SK-N-SH (cell line): ENCODE results near the gene YIF1B.

Source experiments
- EP300 ChIP-seq, 2 experiments: IDR thresholded peaks; 2 replicates each; pipeline versions ENCODE4 v1.4.0 to v1.6.1; 2012; ENCODE audit warnings: borderline replicate concordance in 1 of 2, low read depth in 1 of 2, low read length in 1 of 2
- EZH2phosphoT487 ChIP-seq: fragments of 200-600 bp; sonication (generic); IDR thresholded peaks from 2 replicates; pipeline ENCODE4 v1.6.1; 2017; ENCODE audit warnings: low read depth, mixed run types, mild to moderate bottlenecking, antibody characterized with exemption, moderate library complexity, borderline replicate concordance
- FOXM1 ChIP-seq: IDR thresholded peaks from 2 replicates; pipeline ENCODE4 v1.4.0; 2012; ENCODE audit warnings: low read depth, mild to moderate bottlenecking
- JUND ChIP-seq: IDR thresholded peaks from 2 replicates; pipeline ENCODE4 v1.4.0; 2012
- MXI1 ChIP-seq: IDR thresholded peaks from 2 replicates; pipeline ENCODE4 v1.6.1; 2012; ENCODE audit warnings: mild to moderate bottlenecking, low read depth, low read length, improper control_type of control experiment
- PBX3 ChIP-seq: IDR thresholded peaks from 2 replicates; pipeline ENCODE4; 2012
- POLR2AphosphoS5 ChIP-seq: IDR thresholded peaks from 2 replicates; pipeline ENCODE4 v1.6.1; 2012; ENCODE audit warnings: low read depth, low read length
- RAD21 ChIP-seq: IDR thresholded peaks from 2 replicates; pipeline ENCODE4 v1.6.1; 2012; ENCODE audit warnings: mild to moderate bottlenecking, low read length
- SIN3A ChIP-seq: IDR thresholded peaks from 2 replicates; pipeline ENCODE4 v1.6.1; 2012; ENCODE audit warnings: low read depth, mild to moderate bottlenecking, low read length, moderate library complexity, borderline replicate concordance
- TAF1 ChIP-seq: IDR thresholded peaks from 2 replicates; pipeline ENCODE4 v1.6.1; 2012; ENCODE audit warnings: low read depth, mild to moderate bottlenecking, low read length, moderate library complexity, borderline replicate concordance
- YY1 ChIP-seq: IDR thresholded peaks from 2 replicates; pipeline ENCODE4 v1.4.0; 2012; ENCODE audit warnings: low read depth, mild to moderate bottlenecking
- ZBTB33 ChIP-seq: IDR thresholded peaks from 2 replicates; pipeline ENCODE4 v1.4.0; 2012; ENCODE audit warnings: low read depth, borderline replicate concordance
- TF ChIP-seq, protein P1 (sequence below): fragments of 200-600 bp; sonication (generic); IDR thresholded peaks from 2 replicates; pipeline ENCODE4 v1.6.1; 2017; ENCODE audit warnings: antibody characterized with exemption, mild to moderate bottlenecking, moderate library complexity

GRCh38 chr19:38309615-38310278 lies 6.0 kb downstream of the YIF1B start:
- TF ChIP-seq YY1 (no peak), MXI1 (no peak), SIN3A (no peak), POLR2AphosphoS5 (no peak), EZH2phosphoT487 (no peak), FOXM1 (no peak), ZBTB33 (no peak), EP300 (IDR thresholded peaks at IDR 0.05; ENCODE audit: borderline replicate concordance in 1 of 2, low read depth in 1 of 2, low read length in 1 of 2) (no peak), TAF1 (no peak), RAD21 (no peak), JUND (no peak), PBX3 (no peak)
- TF ChIP-seq, protein P1, sequence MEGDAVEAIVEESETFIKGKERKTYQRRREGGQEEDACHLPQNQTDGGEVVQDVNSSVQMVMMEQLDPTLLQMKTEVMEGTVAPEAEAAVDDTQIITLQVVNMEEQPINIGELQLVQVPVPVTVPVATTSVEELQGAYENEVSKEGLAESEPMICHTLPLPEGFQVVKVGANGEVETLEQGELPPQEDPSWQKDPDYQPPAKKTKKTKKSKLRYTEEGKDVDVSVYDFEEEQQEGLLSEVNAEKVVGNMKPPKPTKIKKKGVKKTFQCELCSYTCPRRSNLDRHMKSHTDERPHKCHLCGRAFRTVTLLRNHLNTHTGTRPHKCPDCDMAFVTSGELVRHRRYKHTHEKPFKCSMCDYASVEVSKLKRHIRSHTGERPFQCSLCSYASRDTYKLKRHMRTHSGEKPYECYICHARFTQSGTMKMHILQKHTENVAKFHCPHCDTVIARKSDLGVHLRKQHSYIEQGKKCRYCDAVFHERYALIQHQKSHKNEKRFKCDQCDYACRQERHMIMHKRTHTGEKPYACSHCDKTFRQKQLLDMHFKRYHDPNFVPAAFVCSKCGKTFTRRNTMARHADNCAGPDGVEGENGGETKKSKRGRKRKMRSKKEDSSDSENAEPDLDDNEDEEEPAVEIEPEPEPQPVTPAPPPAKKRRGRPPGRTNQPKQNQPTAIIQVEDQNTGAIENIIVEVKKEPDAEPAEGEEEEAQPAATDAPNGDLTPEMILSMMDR, result no peak
